ENCODE data around the gene CYP27A1.

Gene CYP27A1

DNA sequence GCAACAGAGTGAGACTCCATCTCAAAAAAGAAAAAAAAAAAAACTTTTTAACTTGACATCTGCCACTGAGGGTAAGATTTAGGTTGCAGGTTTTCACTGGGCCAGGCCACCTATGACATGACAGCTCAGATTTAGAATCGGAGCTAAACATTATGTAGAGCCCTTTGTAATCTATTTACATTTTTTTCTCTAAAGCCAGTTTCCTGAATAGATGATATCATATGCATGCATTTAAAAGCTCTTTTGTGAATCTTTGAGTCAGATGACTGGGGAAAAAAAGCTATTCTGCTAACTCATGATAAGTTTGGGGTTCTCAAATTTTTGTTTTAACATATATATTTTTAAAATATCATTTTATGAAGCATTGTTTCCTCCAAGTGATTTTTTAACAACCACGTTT lies 28.3 kb downstream of the CYP27A1 start:
- no peak for DNase-seq (ENCODE audit: low read depth in 1 of 2, low spot score in 1 of 2)

DNA sequence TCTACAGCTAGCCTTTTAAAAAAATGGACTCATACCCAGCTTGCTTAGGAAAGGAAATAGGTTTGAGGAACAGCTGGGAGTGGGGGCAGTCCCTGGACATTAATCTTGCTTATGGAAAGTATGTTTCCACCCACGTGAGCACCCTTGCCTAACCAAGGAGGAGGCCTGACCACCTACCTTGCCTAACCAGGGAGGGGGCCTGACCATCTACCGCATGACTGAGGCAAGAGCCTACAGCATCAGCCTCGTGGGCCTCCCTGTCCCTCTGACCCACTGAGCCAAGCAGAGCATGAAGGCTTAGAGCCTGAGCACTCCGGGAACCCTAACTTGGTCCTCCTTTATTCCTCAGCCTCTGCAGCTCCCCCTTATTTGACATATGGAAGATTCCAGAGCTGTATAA lies 29.4 kb downstream of the CYP27A1 start:
- no peak for DNase-seq (ENCODE audit: low read depth in 1 of 2, low spot score in 1 of 2)

DNA sequence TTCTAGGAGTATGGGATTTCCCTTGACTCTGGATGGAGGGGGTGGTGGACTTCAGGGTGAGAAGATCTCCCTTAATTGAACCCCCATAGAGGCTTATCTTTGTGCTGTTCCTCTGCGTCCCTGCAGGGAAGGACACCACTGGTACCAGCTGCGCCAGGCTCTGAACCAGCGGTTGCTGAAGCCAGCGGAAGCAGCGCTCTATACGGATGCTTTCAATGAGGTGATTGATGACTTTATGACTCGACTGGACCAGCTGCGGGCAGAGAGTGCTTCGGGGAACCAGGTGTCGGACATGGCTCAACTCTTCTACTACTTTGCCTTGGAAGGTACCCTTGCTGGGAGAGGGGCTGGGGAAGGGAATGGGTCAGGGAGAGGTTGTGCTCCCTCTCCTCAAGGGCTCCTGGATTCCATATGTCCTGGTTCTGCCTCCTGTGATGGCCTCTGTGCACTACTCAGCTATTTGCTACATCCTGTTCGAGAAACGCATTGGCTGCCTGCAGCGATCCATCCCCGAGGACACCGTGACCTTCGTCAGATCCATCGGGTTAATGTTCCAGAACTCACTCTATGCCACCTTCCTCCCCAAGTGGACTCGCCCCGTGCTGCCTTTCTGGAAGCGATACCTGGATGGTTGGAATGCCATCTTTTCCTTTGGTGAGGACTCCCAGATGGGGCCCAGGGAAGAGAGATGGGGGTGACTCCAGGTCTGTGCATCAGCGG lies 30.3 kb downstream of the CYP27A1 start:
- no peak for DNase-seq (ENCODE audit: low read depth in 1 of 2, low spot score in 1 of 2)

DNA sequence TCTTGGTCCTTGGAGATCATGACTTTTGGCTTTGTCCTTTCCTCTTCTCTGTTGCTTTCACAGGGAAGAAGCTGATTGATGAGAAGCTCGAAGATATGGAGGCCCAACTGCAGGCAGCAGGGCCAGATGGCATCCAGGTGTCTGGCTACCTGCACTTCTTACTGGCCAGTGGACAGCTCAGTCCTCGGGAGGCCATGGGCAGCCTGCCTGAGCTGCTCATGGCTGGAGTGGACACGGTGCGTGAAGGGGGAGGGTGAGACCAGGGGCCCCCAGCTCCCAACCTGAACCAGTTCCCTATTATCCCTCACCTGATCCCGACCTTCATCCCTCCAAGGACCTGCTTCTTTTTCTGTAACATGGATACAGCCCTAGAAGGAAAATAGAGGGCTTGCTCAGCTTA lies 30.9 kb downstream of the CYP27A1 start:
- no peak for DNase-seq (ENCODE audit: low read depth in 1 of 2, low spot score in 1 of 2)

DNA sequence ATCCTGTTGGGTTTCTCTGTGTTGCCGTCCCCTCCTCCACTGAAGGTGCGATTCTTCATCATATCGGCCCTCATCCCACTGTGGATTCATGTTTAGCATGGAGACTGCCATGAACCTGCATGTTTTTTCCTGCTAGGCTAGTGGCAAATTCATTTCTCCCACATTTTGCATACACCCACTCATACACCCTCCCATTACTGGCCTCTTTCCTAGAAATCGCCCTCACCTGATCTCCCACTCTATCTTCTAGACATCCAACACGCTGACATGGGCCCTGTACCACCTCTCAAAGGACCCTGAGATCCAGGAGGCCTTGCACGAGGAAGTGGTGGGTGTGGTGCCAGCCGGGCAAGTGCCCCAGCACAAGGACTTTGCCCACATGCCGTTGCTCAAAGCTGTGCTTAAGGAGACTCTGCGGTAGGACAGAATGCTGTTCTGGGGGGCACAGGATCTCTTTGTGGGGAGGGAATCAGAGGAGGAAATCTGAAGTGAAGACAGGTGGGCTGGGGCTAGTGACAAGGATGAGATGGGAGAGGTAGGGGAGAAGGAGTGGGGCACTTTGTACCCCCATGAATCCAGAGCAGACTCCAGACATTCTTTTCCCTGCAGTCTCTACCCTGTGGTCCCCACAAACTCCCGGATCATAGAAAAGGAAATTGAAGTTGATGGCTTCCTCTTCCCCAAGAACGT lies 32.0 kb downstream of the CYP27A1 start:
- no peak for DNase-seq (ENCODE audit: low read depth in 1 of 2, low spot score in 1 of 2)

DNA sequence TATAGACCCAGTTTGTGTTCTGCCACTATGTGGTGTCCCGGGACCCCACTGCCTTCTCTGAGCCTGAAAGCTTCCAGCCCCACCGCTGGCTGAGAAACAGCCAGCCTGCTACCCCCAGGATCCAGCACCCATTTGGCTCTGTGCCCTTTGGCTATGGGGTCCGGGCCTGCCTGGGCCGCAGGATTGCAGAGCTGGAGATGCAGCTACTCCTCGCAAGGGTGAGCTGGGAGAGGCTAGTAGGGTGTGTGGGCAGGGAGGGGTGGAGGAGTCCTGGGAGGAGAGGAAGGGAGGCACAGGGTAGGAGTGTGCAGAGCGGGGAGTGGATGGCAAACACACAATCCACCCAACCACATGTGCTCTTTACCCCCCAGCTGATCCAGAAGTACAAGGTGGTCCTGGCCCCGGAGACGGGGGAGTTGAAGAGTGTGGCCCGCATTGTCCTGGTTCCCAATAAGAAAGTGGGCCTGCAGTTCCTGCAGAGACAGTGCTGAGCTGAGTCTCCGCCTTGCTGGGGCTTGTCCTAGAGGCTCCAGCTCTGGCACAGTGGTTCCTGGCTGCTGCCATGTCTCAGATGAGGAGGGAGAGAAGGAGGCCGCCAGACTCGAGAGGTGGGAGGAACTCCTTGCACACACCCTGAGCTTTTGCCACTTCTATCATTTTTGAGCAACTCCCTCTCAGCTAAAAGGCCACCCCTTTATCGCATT lies 32.7 kb downstream of the CYP27A1 start:
- DNase-seq (ENCODE audit: low read depth in 1 of 2, low spot score in 1 of 2): no peak

DNA sequence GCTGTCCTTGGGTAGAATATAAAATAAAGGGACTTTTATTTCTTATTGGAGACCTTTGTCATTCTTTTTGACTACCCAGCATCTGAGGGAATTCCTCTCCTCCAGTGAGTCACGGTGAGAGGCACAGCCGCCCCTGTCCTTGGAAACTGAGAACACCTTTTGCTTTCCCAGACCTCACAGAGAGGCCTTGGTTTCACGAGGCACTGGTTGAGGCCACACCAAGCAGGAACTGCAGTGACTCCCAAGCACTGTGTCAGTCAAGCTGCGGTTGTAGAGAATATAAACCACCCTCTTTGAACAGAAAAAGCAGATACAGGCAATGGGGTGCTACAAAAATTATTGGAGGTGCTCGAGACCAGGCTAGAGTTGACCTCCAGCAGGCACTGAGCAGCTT lies 33.3 kb downstream of the CYP27A1 start:
- no peak for DNase-seq (ENCODE audit: low read depth in 1 of 2, low spot score in 1 of 2)

DNA sequence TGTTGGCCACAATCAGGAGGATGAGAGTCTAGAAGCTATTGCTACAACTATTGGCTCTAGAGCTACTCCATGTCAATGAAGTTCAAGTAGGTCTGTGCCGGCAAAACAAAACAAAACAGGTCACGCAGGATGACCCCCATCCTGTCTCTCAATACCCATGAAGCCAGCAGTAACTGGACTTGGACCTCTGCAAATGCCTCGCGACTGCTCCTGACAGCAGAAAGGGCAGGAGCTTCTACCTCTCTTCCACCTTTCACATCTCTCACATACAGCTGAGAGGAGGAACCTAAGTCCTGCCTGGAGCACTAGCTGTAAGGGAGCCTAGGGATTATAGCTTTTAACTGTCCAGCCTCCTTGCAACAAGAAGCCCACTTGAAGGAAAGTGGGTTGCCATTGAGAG lies 33.7 kb downstream of the CYP27A1 start:
- DNase-seq (ENCODE audit: low read depth in 1 of 2, low spot score in 1 of 2): no peak

DNA sequence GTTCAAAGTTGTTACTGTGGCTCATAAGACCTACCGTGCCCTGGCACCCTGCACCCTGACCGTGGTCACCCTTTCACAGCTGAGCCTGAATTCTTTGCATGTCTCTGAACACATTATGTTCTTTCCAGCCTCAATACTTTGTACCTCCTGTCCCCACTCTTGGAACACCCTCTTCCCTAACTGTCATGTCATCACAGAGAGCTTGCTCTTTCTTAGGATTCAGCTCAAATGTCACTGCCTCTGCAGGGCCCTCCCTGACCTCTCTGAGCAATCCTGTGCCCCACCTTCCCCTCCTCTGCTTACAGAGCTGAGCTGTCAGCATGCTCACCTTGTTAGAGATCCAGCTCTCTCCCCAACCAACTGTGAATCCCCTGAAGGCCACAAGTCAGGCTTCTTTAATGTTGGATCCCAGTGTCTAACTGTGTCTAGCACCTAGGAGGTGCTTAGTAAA lies 34.6 kb downstream of the CYP27A1 start:
- no peak for DNase-seq (ENCODE audit: low read depth in 1 of 2, low spot score in 1 of 2)

DNA sequence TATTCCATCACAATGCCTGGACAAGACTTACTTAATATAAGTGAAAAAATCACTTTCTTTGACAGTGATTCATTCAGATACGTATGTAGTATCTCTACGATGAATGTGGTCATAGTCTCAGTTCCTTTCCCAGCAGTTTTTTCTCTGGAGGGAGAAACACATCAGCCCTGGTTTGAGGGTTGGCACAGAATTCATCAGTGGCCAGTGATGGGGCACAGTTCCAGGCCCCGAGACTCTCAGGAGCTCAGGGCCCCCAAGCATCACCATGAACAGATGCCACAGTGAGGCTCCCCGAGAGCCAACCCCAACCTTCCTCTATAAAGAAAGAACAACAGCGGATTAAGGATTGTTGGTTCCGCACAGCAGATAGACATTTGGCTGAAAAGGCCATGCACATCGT lies 37.1 kb downstream of the CYP27A1 start:
- DNase-seq (ENCODE audit: low read depth in 1 of 2, low spot score in 1 of 2): no peak

DNA sequence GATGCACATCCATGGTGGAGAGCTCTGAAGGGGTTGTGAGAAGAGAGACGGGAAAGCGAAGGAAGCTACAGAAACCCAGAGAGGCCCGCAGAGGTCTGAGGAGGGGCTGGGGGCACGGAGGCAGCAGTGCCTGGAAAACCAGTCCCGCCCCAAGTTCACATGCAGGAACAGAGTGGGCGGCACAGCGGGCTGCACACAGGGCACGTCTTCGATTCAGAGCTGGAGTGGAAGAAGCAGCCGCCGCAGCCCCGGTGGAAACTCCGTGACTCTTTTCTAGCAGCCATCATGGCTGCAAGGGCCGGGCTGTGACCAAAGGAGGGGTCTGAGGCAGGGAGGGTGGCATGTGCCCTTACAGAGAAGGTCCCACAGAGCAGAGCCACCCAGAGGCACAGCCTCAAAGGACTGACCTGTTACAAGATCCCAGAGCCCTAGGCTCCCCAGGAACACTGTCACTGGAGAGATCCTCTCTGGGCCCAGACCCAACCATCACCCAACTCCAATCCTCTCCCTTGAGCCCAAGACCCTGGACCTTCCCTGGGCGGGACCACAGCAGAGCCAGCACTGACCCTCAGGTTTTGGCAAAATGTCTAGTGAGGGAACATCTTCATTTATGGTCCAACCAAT lies 38.9 kb downstream of the CYP27A1 start:
- DNase-seq (ENCODE audit: low read depth in 1 of 2, low spot score in 1 of 2): no peak

DNA sequence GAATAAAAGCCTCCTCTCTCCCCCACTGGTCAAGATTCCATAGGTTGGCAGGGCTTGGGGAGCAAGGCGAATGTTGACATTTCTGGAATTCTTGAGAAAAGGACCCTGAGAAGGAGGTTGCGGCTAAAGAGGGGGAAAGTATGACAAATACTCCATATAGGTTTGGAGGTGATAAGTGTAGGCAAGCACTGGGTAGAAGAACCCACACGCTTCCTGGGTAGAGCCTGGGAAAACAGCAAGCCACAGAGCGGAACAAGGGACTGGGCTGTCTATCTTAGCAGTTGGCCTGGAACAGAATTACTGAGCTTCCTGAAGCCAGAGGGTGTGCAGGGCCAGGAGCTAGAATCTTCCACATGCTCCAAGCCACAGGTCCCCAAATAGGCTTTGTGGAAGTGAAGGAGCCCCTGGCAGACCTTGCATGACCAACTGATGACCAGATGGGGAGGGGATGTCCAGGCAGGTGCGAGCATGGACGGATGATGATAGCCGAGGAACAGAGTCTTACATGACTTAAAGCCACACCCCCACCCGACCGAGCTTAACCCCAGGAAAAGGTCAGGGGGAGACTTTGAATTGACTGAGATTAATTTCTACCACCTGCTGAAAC lies 39.8 kb downstream of the CYP27A1 start:
- DNase-seq (ENCODE audit: low read depth in 1 of 2, low spot score in 1 of 2): no peak

DNA sequence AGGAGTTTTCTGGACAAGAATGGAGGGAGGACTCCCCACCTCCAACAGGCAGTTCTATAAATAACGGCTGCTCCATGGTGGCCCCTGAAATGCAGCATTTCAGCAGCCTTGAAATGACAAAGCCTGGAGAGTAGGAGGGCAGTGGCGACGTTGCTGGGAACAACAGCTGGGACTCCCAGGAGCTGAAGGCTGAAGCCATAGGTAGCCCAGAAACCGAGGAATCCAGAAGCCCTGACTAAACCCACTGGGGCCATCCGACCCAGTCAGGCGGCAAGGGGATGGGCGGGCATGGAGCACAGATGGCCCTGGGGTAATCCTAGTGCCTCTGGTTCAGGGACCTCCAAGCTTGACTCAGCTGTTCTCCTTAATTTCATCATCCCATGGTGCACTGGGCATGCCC lies 40.7 kb downstream of the CYP27A1 start:
- no peak for DNase-seq (ENCODE audit: low read depth in 1 of 2, low spot score in 1 of 2)

DNA sequence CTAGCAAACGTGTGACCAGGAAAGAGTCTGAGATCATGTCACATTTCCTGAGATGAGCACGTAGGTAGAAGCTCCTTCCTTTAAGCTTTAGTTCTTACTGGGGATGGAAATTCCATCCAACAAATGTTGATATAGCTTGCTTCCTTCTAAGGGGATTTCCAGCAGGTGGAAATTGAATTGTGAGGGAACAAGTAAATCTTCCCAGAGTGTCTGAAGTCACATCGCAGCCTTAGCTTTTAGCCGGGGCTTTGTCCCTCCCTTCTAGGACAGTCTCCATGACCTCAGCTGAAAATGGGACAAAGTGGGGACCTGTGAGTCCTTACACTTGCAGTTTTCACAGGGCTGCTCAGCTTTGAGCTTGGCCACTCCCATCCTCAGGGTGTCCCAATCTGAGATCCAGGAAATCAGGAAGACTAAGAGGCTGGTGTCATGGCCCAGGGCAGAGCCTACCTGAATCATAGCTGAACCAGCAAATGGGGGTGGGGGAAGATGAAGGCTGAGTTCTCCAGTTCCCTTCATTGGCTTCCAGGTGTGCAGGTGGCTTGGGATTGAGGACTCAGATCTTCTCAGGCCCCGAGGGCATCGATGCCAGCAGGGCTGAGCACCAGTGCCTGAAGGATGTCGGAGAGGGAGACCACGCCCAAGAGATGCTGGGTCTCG lies 41.4 kb downstream of the CYP27A1 start:
- no peak for DNase-seq (ENCODE audit: low read depth in 1 of 2, low spot score in 1 of 2)

DNA sequence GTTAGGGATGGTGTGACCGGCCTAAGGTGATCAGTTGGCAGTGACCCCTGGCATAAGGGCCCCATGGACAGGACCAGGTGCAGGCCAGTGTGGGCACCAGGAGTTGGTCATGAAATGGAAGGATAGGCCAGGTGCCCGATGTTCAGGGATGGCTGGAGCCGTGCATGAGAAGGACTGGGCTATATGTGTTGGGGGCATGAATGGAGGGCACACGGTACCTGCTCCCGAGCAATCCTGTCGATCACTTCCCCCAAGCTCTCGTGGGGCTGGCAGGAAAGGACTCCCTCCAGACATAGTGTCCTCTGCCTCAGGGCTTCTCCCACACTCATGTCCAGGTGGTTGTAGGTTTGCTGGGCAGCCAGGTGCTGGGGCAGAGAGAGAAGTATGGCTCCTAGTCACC lies 42.1 kb downstream of the CYP27A1 start:
- DNase-seq (ENCODE audit: low read depth in 1 of 2, low spot score in 1 of 2): no peak

DNA sequence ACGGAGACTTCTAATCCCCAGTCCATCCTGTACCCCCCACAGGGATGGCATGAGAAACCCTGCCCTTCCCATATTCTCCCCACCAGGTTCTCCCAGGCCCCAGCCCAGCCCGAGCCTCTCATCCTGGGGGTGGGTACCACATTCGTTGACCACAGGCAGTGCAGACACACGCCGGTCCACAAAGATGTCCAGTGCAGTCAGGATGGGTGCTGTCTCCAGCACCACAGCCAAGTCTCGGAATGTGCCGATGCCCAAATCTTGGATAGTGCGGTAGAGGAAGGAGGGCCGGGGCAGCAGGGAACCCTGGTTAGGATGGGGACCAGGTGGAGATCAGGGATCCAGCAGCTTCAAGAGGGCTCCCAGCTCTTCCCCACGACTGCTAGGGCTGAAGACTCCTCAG lies 44.8 kb downstream of the CYP27A1 start:
- DNase-seq (ENCODE audit: low read depth in 1 of 2, low spot score in 1 of 2): no peak

DNA sequence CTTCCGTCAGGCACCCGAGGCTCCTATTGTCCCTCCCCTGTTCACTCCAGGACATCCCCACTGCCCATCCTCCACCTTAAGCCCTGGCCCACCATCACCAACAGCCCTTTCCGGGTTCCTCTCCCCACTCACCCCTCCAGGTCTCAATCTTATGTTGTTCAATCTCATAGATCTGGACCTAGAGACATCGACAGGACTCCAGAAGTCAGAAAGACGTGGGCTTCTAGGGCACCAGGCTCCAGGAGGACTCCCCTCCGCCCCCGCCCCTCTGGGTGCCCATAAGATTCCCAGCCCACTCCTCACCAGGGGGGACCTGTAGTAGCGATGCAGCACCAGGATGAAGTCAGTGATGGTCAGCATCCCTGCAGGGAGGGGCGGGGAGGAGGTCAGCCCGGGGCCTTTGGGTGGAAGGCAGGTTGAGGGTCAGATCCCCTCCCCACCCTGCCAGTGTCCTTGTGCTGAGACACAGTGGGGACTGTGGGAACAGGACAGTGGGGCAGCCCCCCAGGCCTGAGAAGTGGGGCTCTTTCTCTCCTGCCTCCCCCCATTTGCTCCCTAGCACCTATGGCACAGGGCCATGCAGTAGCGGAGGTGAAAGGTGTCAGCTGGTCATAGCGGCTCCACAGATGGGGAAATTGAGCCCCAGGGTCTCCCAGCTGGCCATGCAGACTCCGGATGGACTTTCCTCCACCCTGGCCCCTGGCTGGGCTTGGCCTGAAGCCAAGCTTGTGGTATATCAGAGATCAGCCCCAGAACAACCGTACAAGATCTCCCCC lies 45.9 kb downstream of the CYP27A1 start:
- DNase-seq (ENCODE audit: low read depth in 1 of 2, low spot score in 1 of 2): no peak

DNA sequence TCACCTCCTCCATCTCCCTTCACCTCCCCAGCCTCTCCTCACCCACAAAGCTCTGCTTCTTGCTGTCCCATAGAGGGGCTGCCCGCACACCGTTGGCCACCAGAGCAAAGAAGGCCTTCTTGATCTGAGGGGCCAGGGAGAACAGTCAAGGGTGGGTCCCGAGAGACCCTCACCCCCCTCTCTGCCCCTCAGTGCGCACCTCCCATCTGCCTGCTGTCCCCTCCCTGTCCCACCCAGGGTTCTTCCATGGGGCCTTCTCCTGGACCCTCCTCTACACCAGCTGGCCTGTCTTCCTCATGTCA lies 46.5 kb downstream of the CYP27A1 start:
- DNase-seq (ENCODE audit: low read depth in 1 of 2, low spot score in 1 of 2): no peak

DNA sequence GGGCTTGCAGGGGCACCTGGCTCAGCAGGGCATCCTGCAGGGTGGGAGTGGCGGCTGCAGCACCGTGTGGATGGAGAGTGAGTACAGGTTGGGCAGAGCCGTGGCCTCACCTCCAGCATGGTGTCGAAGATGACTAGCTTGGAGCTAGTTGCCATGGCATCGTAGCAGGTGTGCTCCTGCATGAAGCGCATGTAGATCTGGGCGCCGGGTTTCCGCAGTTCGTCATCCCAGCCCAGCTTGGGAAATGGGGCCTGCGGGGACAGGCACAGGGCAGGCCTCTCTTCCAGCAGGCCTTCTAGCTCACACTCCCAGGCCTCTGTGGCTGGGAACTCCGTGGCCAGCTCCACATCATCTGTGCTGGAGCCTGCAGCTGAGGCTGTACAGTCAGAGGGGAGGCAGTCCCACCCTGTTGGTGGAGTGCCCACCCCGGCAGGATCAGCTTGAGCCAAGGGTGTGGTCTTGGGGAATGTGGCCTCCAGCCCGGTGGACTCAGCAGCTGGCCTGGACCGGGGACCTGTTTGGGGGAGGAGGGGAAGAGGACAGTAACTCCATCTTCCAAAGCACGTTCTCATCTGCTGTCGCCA lies 48.0 kb downstream of the CYP27A1 start:
- DNase-seq (ENCODE audit: low read depth in 1 of 2, low spot score in 1 of 2): no peak
